Left colon (tissue), 2 donors: ENCODE measurements around the gene ANXA10. TPM values are rescaled to one million over a fixed set of nuclear protein-coding genes. Genes with fewer than 3 reads are reported as not detected.

Source experiments
- ATAC-seq: fragments of 200-7000 bp; cut with Tn5 transposase; one replicate; pipeline ENCODE4 v1.9.1; 2020; ENCODE audit warnings: mild to moderate bottlenecking, moderate library complexity
- DNase-seq, 2 donors: peaks; one replicate each; pipeline ENCODE4 v3.0.0-alpha.2; 2020
- intact Hi-C, 2 donors: fragments of 100-400 bp; cut with DNase I in 1 of 2; cut with micrococcal nuclease in 1 of 2; formaldehyde crosslinking; loops; one replicate each; pipeline versions ENCODE4 v1.11.2 to v1.14.0; 2022; cut with DNase I, micrococcal nuclease
- total RNA-seq, 2 donors: library from RNA; stranded (reverse); fragmentation: NEBNext Ultra II Directional; extraction: Animal tissue kit (Norgen Biotek cat#: 25700); gene quantifications; one replicate each; pipeline ENCODE4 v1.2.1, GENCODE V29; 2021
- donor health status: DM: no; HTN: no; CAD: no.
- donor health status: DM: yes; HTN: yes; CAD: no.

ANXA10 gene
- total RNA-seq, 2 donors from 2014 or later = 0.67 TPM; not detected in 1

GRCh38 chr4:168150420-168151050, 58.2 kb downstream of the ANXA10 start:
- no peak for ATAC-seq
- intact Hi-C loops = no loop called here
- DNase-seq = no peak

- DNase-seq (no peak), ATAC-seq (no peak)
- intact Hi-C loops = no loop called here
Observed at GRCh38 chr4:168151327-168151726, 59.0 kb downstream of the ANXA10 start.

GRCh38 chr4:168152837-168153500, 60.6 kb downstream of the ANXA10 start:
- ATAC-seq = no peak
- intact Hi-C loops = no loop called here
- DNase-seq = no peak

GRCh38 chr4:168153596-168154440, 61.5 kb downstream of the ANXA10 start:
- intact Hi-C loops = no loop called here
- ATAC-seq (peak; percentile 86), DNase-seq (peak; percentile 68 to 90)

GRCh38 chr4:168154546-168155277, 62.4 kb downstream of the ANXA10 start:
- ATAC-seq = no peak
- DNase-seq = no peak
- intact Hi-C loops = no loop called here

- intact Hi-C loops = no loop called here
- no peak for ATAC-seq
- DNase-seq = no peak
Observed at GRCh38 chr4:168162604-168163003, 70.3 kb downstream of the ANXA10 start.

- no peak for ATAC-seq
- DNase-seq = no peak
- intact Hi-C loops = no loop called here
Observed at GRCh38 chr4:168163106-168163505, 70.8 kb downstream of the ANXA10 start.

- intact Hi-C loops = no loop called here
- DNase-seq (no peak), ATAC-seq (no peak)
Observed at GRCh38 chr4:168164045-168164444, 71.7 kb downstream of the ANXA10 start.

GRCh38 chr4:168164915-168165548, 72.7 kb downstream of the ANXA10 start:
- no peak for DNase-seq
- intact Hi-C loops = no loop called here
- peak; percentile 69 for ATAC-seq

- ATAC-seq = peak; percentile 47
Observed at GRCh38 chr4:168167714-168168284, 75.5 kb downstream of the ANXA10 start.

GRCh38 chr4:168174308-168174707, 82.0 kb downstream of the ANXA10 start:
- intact Hi-C loops = no loop called here
- ATAC-seq = no peak

More at GRCh38 chr4:168167714-168168284, 75.5 kb downstream of the ANXA10 start:
- intact Hi-C loops = no loop called here
- no peak for DNase-seq

GRCh38 chr4:168177546-168178149, 85.3 kb downstream of the ANXA10 start:
- ATAC-seq (no peak), DNase-seq (no peak)
- intact Hi-C loops = no loop called here

More at GRCh38 chr4:168174308-168174707, 82.0 kb downstream of the ANXA10 start:
- DNase-seq = no peak

- ATAC-seq (peak; percentile 59), DNase-seq (no peak)
- intact Hi-C loops = no loop called here
Observed at GRCh38 chr4:168183717-168184571, 91.6 kb downstream of the ANXA10 start.

- DNase-seq (no peak), ATAC-seq (no peak)
- intact Hi-C loops = no loop called here
Observed at GRCh38 chr4:168188754-168189153, 96.4 kb downstream of the ANXA10 start.

GRCh38 chr4:168197926-168198325, 105.6 kb downstream of the ANXA10 start:
- no peak for ATAC-seq
- intact Hi-C loops = no loop called here
- no peak for DNase-seq

GRCh38 chr4:168199260-168199957, 107.1 kb downstream of the ANXA10 start:
- DNase-seq (peak in 1 of 2 donors; percentile 19), ATAC-seq (peak; percentile 80)
- intact Hi-C loops = no loop called here
